K562 (cell line): ENCODE measurements around the gene ALKBH4.

Experiments
- CTCF ChIP-seq, 3 experiments: IDR thresholded peaks in 2 of 3; conservative IDR thresholded peaks in 1 of 3; 2 replicates each; pipeline ENCODE4 v1.5.1; 2011 to 2012; ENCODE audit warnings: low read length in 3 of 3, mild to moderate bottlenecking in 3 of 3, control low read depth in 2 of 3, improper control_type of control experiment in 1 of 3, inconsistent platforms in 1 of 3, low read depth in 1 of 3, mixed read lengths in 1 of 3, moderate library complexity in 1 of 3; ENCODE audit not compliant: insufficient read depth in 2 of 3
- FOXK2 ChIP-seq, 2 experiments: fragments of 450-650 bp; IDR thresholded peaks in 1 of 2; conservative IDR thresholded peaks in 1 of 2; 2 replicates each; pipeline ENCODE4 v1.6.1; 2016; ENCODE audit warnings: low read depth in 2 of 2, mild to moderate bottlenecking in 1 of 2
- HDGF ChIP-seq: fragments of 450-650 bp; IDR thresholded peaks from 2 replicates; pipeline ENCODE4 v1.6.1; 2016
- POLR2H ChIP-seq: IDR thresholded peaks from 2 replicates; pipeline ENCODE4 v1.6.1; 2016; ENCODE audit warnings: missing genetic modification characterization, low read depth, mild to moderate bottlenecking, control low read depth, missing compliant biosample characterization, moderate library complexity
- SAFB2 ChIP-seq: fragments of 200-400 bp; formaldehyde crosslinking; IDR thresholded peaks from 2 replicates; pipeline ENCODE4 v1.6.1; 2018; ENCODE audit warnings: borderline replicate concordance, low read length, low read depth, moderate library complexity; ENCODE audit not compliant: severe bottlenecking
- SIN3A ChIP-seq, 2 experiments: fragments of 150-350 bp in 1 of 2; IDR thresholded peaks; 2 replicates each; pipeline ENCODE4 v1.6.1; 2011 to 2016; ENCODE audit warnings: borderline replicate concordance in 2 of 2, low read depth in 2 of 2, low read length in 2 of 2, mild to moderate bottlenecking in 2 of 2, moderate library complexity in 2 of 2; ENCODE audit not compliant: control insufficient read depth in 1 of 2
- ZNF253 ChIP-seq: fragments of 250-450 bp; sonication (Bioruptor Pico); conservative IDR thresholded peaks from 2 replicates; pipeline ENCODE4 v1.6.1; 2021; ENCODE audit warnings: mild to moderate bottlenecking
- ZNF431 ChIP-seq: sonication (generic); formaldehyde crosslinking; IDR thresholded peaks from 2 replicates; pipeline ENCODE4 v1.8.0; 2022; ENCODE audit warnings: mild to moderate bottlenecking, missing genetic modification reagents

GRCh38 chr7:102444961-102445673 lies 19.5 kb downstream of the ALKBH4 start:
- no peak for TF ChIP-seq CTCF (IDR thresholded peaks at IDR 0.05 in 2 of 3, conservative IDR thresholded peaks at IDR 0.05 in 1 of 3; ENCODE audit: insufficient read depth in 2 of 3, low read depth in 1 of 3, low read length in 3 of 3)
- no peak for TF ChIP-seq SIN3A (IDR thresholded peaks at IDR 0.05; ENCODE audit: borderline replicate concordance in 2 of 2, control insufficient read depth in 1 of 2, low read depth in 2 of 2, low read length in 2 of 2)
- no peak for TF ChIP-seq HDGF
- no peak for TF ChIP-seq ZNF431 (CRISPR knock-in tag)
- TF ChIP-seq POLR2H (tag) = no peak
- TF ChIP-seq ZNF253 (CRISPR knock-in tag) = no peak
- no peak for TF ChIP-seq FOXK2 (conservative IDR thresholded peaks at IDR 0.05 in 1 of 2, IDR thresholded peaks at IDR 0.05 in 1 of 2; ENCODE audit: low read depth in 2 of 2)
- TF ChIP-seq SAFB2 = no peak
